H1 (cell line): ENCODE results near the gene PAX5. TPM values are rescaled to one million over a fixed set of nuclear protein-coding genes. Genes with fewer than 3 reads are reported as not detected.

Experiments
- CTCF ChIA-PET: fragments of 300-600 bp; sonication (Branson Sonifier 250); formaldehyde crosslinking; loops from one replicate; lab custom pipeline; 2021; ENCODE audit not compliant: partially characterized antibody; lab: Charles Lee
- POLR2A ChIA-PET: fragments of 300-600 bp; sonication (Branson Sonifier 250); formaldehyde crosslinking; loops from one replicate; lab custom pipeline; 2021; ENCODE audit warnings: inconsistent platforms; ENCODE audit not compliant: partially characterized antibody; lab: Charles Lee
- DNase-seq, 2 experiments: peaks; one replicate each; pipeline versions ENCODE4 v3.0.0 to v3.0.0-alpha.2; 2010 to 2022; ENCODE audit warnings: low spot score in 2 of 2, low read depth in 1 of 2, mixed read lengths in 1 of 2
- FAIRE-seq: peaks from 2 replicates; lab custom pipeline; 2011; peaks lifted over from hg19 to GRCh38; lab: Jason Lieb, UNC
- H2AFZ ChIP-seq: 2 replicates; pipeline ENCODE4 v1.8.1; 2012; ENCODE audit warnings: low read length, inconsistent platforms
- H2AK5ac ChIP-seq: 2 replicates; pipeline ENCODE4 v1.6.1; 2013; ENCODE audit warnings: low read depth, low read length
- H2BK120ac ChIP-seq: replicated peaks from 2 replicates; pipeline ENCODE3; 2013; ENCODE audit warnings: low read depth, low read length, inconsistent platforms
- H2BK12ac ChIP-seq: 2 replicates; pipeline ENCODE4 v1.6.1; 2013; ENCODE audit warnings: low read depth, low read length
- H2BK15ac ChIP-seq: 2 replicates; pipeline ENCODE4 v1.6.1; 2013; ENCODE audit warnings: low read length
- H2BK20ac ChIP-seq: 2 replicates; pipeline ENCODE4 v1.6.1; 2013; ENCODE audit warnings: low read length
- H2BK5ac ChIP-seq: 2 replicates; pipeline ENCODE4 v1.6.1; 2013; ENCODE audit warnings: low read depth, low read length
- H3K14ac ChIP-seq: 2 replicates; pipeline ENCODE4 v1.6.1; 2013; ENCODE audit warnings: inconsistent platforms; ENCODE audit not compliant: insufficient read length
- H3K18ac ChIP-seq: 2 replicates; pipeline ENCODE4 v1.6.1; 2013; ENCODE audit warnings: low read length; ENCODE audit errors: extremely low read depth
- H3K23ac ChIP-seq: 2 replicates; pipeline ENCODE4 v1.6.1; 2013; ENCODE audit warnings: inconsistent platforms; ENCODE audit not compliant: insufficient read length
- H3K23me2 ChIP-seq: 2 replicates; pipeline ENCODE4 v1.6.1; 2013; ENCODE audit warnings: low read depth, low read length
- H3K27ac ChIP-seq: 2 replicates; pipeline ENCODE4 v1.6.1; 2011; ENCODE audit warnings: low read depth, low read length, inconsistent platforms
- H3K27me3 ChIP-seq, 4 experiments: replicated peaks in 1 of 4; 1 replicate in 1 of 4; 2 replicates in 3 of 4; pipeline versions ENCODE4 v1.6.1 to v1.8.1; 2011 to 2013; ENCODE audit warnings: low read length in 3 of 4, mild to moderate bottlenecking in 3 of 4, inconsistent platforms in 2 of 4, mixed read lengths in 2 of 4, moderate library complexity in 1 of 4; ENCODE audit not compliant: control insufficient read depth in 3 of 4, insufficient read depth in 3 of 4; ENCODE audit errors: extremely low read depth in 1 of 4
- H3K36me3 ChIP-seq, 4 experiments: 2 replicates each; pipeline versions ENCODE4 v1.6.1 to v1.8.1; 2011 to 2013; ENCODE audit warnings: mild to moderate bottlenecking in 4 of 4, low read length in 3 of 4, moderate library complexity in 2 of 4, control low read depth in 1 of 4, inconsistent platforms in 1 of 4; ENCODE audit not compliant: insufficient read depth in 4 of 4, control insufficient read depth in 2 of 4
- H3K4ac ChIP-seq: replicated peaks from 2 replicates; pipeline ENCODE3; 2013; ENCODE audit warnings: low read length, low read depth, mixed read lengths, inconsistent platforms; ENCODE audit not compliant: insufficient read length
- H3K4me1 ChIP-seq, 4 experiments: replicated peaks in 1 of 4; 1 replicate in 1 of 4; 2 replicates in 3 of 4; pipeline versions ENCODE4 v1.6.1 to v1.8.1; 2011 to 2013; ENCODE audit warnings: low read length in 3 of 4, inconsistent platforms in 2 of 4, mixed read lengths in 1 of 4; ENCODE audit not compliant: insufficient read depth in 4 of 4, control insufficient read depth in 3 of 4
- H3K4me2 ChIP-seq, 2 experiments: 2 replicates each; pipeline versions ENCODE4 v1.6.1 to v1.8.1; 2011 to 2013; ENCODE audit warnings: low read depth in 2 of 2, low read length in 2 of 2, control low read depth in 1 of 2, inconsistent platforms in 1 of 2, mild to moderate bottlenecking in 1 of 2; ENCODE audit not compliant: insufficient read depth in 1 of 2
- H3K4me3 ChIP-seq, 4 experiments: fragments of 200-600, 300-600 bp in 1 of 4; sonication (generic), shearing (Covaris generic), sonication (Bioruptor Twin) in 1 of 4; 2 replicates each; pipeline versions ENCODE4 v1.5.1 to v1.8.1; 2011 to 2016; ENCODE audit warnings: low read length in 4 of 4, low read depth in 3 of 4, control low read depth in 2 of 4, inconsistent platforms in 2 of 4, mild to moderate bottlenecking in 2 of 4, mixed read lengths in 1 of 4, moderate library complexity in 1 of 4; ENCODE audit not compliant: insufficient read depth in 2 of 4; ENCODE audit errors: extremely low read depth in 1 of 4
- H3K56ac ChIP-seq: replicated peaks from 2 replicates; pipeline ENCODE3; 2013; ENCODE audit warnings: low read depth, mild to moderate bottlenecking, mixed read lengths, low read length, inconsistent platforms; ENCODE audit not compliant: insufficient read length
- H3K79me1 ChIP-seq: 2 replicates; pipeline ENCODE4 v1.6.1; 2013; ENCODE audit warnings: low read depth, low read length, control low read depth
- H3K79me2 ChIP-seq, 2 experiments: 2 replicates each; pipeline versions ENCODE4 v1.6.1 to v1.8.1; 2012 to 2013; ENCODE audit warnings: low read length in 2 of 2, mild to moderate bottlenecking in 2 of 2, inconsistent platforms in 1 of 2; ENCODE audit not compliant: insufficient read depth in 2 of 2, control insufficient read depth in 1 of 2
- H3K9ac ChIP-seq, 4 experiments: replicated peaks in 1 of 4; 1 replicate in 1 of 4; 2 replicates in 3 of 4; pipeline versions ENCODE4 v1.6.1 to v1.8.1; 2011 to 2013; ENCODE audit warnings: low read depth in 3 of 4, low read length in 3 of 4, control low read depth in 2 of 4, mild to moderate bottlenecking in 2 of 4, moderate library complexity in 2 of 4, inconsistent platforms in 1 of 4; ENCODE audit errors: extremely low read depth in 1 of 4
- H3K9me3 ChIP-seq, 2 experiments: 2 replicates each; pipeline versions ENCODE4 v1.6.1 to v1.8.1; 2012 to 2013; ENCODE audit warnings: mild to moderate bottlenecking in 2 of 2, moderate library complexity in 2 of 2, control low read depth in 1 of 2, inconsistent platforms in 1 of 2, low read depth in 1 of 2, low read length in 1 of 2, mixed read lengths in 1 of 2; ENCODE audit not compliant: insufficient read depth in 2 of 2
- H4K20me1 ChIP-seq, 2 experiments: replicated peaks in 1 of 2; 2 replicates each; pipeline versions ENCODE3 to v1.8.1; 2011 to 2013; ENCODE audit warnings: inconsistent platforms in 2 of 2, low read length in 2 of 2, mild to moderate bottlenecking in 1 of 2; ENCODE audit not compliant: insufficient read depth in 2 of 2, control insufficient read depth in 1 of 2
- H4K5ac ChIP-seq: 2 replicates; pipeline ENCODE4 v1.6.1; 2013; ENCODE audit warnings: low read length, low read depth, mixed read lengths, inconsistent platforms; ENCODE audit not compliant: insufficient read length
- H4K8ac ChIP-seq: 2 replicates; pipeline ENCODE4 v1.8.0; 2013; ENCODE audit warnings: mild to moderate bottlenecking, moderate library complexity, low read length, inconsistent platforms; ENCODE audit not compliant: insufficient read depth; ENCODE audit errors: extremely low read depth
- H4K91ac ChIP-seq: replicated peaks from 2 replicates; pipeline ENCODE3; 2013; ENCODE audit warnings: low read length, mixed read lengths, inconsistent platforms; ENCODE audit not compliant: insufficient read length
- BRCA1 ChIP-seq: IDR thresholded peaks from 2 replicates; pipeline ENCODE4 v1.6.1; 2012; ENCODE audit warnings: low read depth, low read length, improper control_type of control experiment
- CBX8 ChIP-seq: fragments of 300-800, 300-1000 bp; sonication (generic); IDR thresholded peaks from 2 replicates; pipeline ENCODE4 v1.7.1; 2016; ENCODE audit warnings: low read depth, low read length, borderline replicate concordance
- CHD1 ChIP-seq: IDR thresholded peaks from 2 replicates; pipeline ENCODE4 v1.6.1; 2012; ENCODE audit warnings: low read depth, low read length, improper control_type of control experiment
- EGR1 ChIP-seq: IDR thresholded peaks from 2 replicates; pipeline ENCODE4 v1.6.1; 2011; ENCODE audit warnings: low read depth, low read length, borderline replicate concordance
- EZH2 ChIP-seq: fragments of 200-600 bp; sonication (generic); IDR thresholded peaks from 2 replicates; pipeline ENCODE4 v1.7.1; 2012; ENCODE audit warnings: low read depth, mild to moderate bottlenecking, moderate library complexity, low read length, inconsistent platforms; ENCODE audit not compliant: severe bottlenecking
- HDAC2 ChIP-seq, 2 experiments: fragments of 300-600 bp in 1 of 2; sonication (generic) in 1 of 2; IDR thresholded peaks; 2 replicates each; pipeline ENCODE4 v1.6.1; 2011 to 2012; ENCODE audit warnings: low read depth in 2 of 2, low read length in 2 of 2, mild to moderate bottlenecking in 2 of 2, moderate library complexity in 2 of 2, borderline replicate concordance in 1 of 2, inconsistent platforms in 1 of 2
- RAD21 ChIP-seq, 2 experiments: IDR thresholded peaks in 1 of 2; conservative IDR thresholded peaks in 1 of 2; 2 replicates each; pipeline ENCODE4 v1.6.1; 2011; ENCODE audit warnings: low read depth in 2 of 2, low read length in 2 of 2, improper control_type of control experiment in 1 of 2, inconsistent platforms in 1 of 2, mild to moderate bottlenecking in 1 of 2, moderate library complexity in 1 of 2
- RFX5 ChIP-seq: IDR thresholded peaks from 2 replicates; pipeline ENCODE4 v1.6.1; 2011; ENCODE audit warnings: low read depth, low read length, improper control_type of control experiment, borderline replicate concordance
- RNF2 ChIP-seq: fragments of 200-900, 300-1000 bp; sonication (generic); IDR thresholded peaks from 2 replicates; pipeline ENCODE4 v1.7.1; 2016; ENCODE audit warnings: borderline replicate concordance, low read depth, mild to moderate bottlenecking, antibody characterized with exemption, low read length; ENCODE audit not compliant: poor library complexity, severe bottlenecking; ENCODE audit errors: missing control alignments
- SUZ12 ChIP-seq: fragments of 200-600 bp; sonication (generic); IDR thresholded peaks from 2 replicates; pipeline ENCODE4 v1.6.1; 2012; ENCODE audit warnings: mild to moderate bottlenecking, inconsistent platforms, low read length, moderate library complexity, mixed read lengths
- TBP ChIP-seq: IDR thresholded peaks from 2 replicates; pipeline ENCODE4 v1.6.1; 2011; ENCODE audit warnings: low read depth, low read length, improper control_type of control experiment
- TEAD4 ChIP-seq: IDR thresholded peaks from 2 replicates; pipeline ENCODE4 v1.6.1; 2012; ENCODE audit warnings: low read depth, low read length, inconsistent platforms, mixed read lengths
- WGBS, 2 experiments: shearing (Covaris generic) in 1 of 2; methylation state at CpG; one replicate each; pipeline versions ENCODE4 v1.1.6 to v1.1.7; 2013 to 2015; ENCODE audit warnings: low lambda C conversion rate in 2 of 2, mixed read lengths in 2 of 2, inconsistent platforms in 1 of 2, low coverage in 1 of 2, missing lambda C conversion rate in 1 of 2; ENCODE audit not compliant: insufficient replicate concordance in 2 of 2, insufficient coverage in 1 of 2, insufficient read length in 1 of 2; ENCODE audit errors: extremely low coverage in 1 of 2, missing lambda C conversion rate in 1 of 2; 5-methylcytosine and 5-hydroxymethylcytosine counted together
- polyA plus RNA-seq, 7 experiments: library from polyadenylated mRNA; depleted of rRNA in 3 of 7; stranded (reverse) in 5 of 7; unstranded in 2 of 7; fragments of >200 nt in 5 of 7; fragments of 200-250 nt in 2 of 7; gene quantifications; 1 replicate in 5 of 7; 2 replicates in 1 of 7; 4 replicates in 1 of 7; pipeline versions ENCODE4 v1.2.1 to v1.2.3, GENCODE V29; 2011 to 2013; ENCODE audit warnings: missing spikeins in 2 of 7, mixed read lengths in 2 of 7
- total RNA-seq: library from RNA; stranded (reverse); fragmentation: NEBNext Ultra II Directional; extraction: Animal tissue kit (Norgen Biotek cat#: 25700); gene quantifications from 2 replicates; pipeline ENCODE4 v1.2.1, GENCODE V29; 2021

Gene PAX5
- total and polyA plus RNA-seq, 2 of the 8 experiments (the other 6 are each of a cell fraction or from before 2014, with no cell fraction given) = 0.29 to 0.43 TPM

DNA sequence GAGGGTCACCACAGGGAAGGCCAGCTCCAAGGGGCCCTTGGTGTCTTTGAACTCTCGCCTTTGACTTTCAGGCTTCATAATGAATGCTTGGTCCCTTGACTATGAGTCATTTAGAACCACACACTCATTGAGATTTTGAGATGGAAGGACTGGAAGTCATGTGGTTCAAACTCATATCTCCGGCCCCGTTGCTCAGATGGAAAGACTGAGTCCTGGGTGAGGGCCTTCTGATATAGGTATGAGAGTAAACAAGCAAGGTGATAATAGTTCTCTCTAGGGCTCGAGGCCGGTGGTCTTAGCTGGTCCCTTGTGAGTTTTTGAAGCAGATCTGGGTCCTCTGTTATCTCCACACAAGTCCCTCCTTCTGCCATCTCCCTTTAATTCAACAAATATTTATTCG lies 210.6 kb downstream of the PAX5 start:
- no peak overlapping the region for H4K5ac ChIP-seq
- H3K27me3 ChIP-seq = peaks cover 0 to 12% (median 9%) of the 10 kb centered on the region in 4 experiments; a peak in 6 of 7 replicates
- H3K9ac ChIP-seq = no peak overlapping the region
- POLR2A ChIA-PET = no interaction called here
- no peak overlapping the region for H3K4me2 ChIP-seq
- H3K18ac ChIP-seq = no peak overlapping the region
- no peaks in the 10 kb centered on the region for H3K79me1 ChIP-seq
- no peak overlapping the region for H2AK5ac ChIP-seq
- DNase-seq = no peak
- no peak overlapping the region for H3K14ac ChIP-seq
- H3K56ac ChIP-seq = no peak overlapping the region
- 93% methylated on average over 6 of the region's 6 CpGs; no CpG with 5 or more reads in 1 of the 2 experiments for WGBS, 2 experiments
- H4K91ac ChIP-seq = no peak overlapping the region
- H2AFZ ChIP-seq = no peak overlapping the region
- FAIRE-seq = no peak
- H3K4me3 ChIP-seq = no peak overlapping the region
- no peak overlapping the region for H2BK20ac ChIP-seq
- H3K23ac ChIP-seq = no peak overlapping the region
- no peak overlapping the region for H2BK120ac ChIP-seq
- peaks cover 0 to 1% of the 10 kb centered on the region in 2 experiments for H4K20me1 ChIP-seq
- H2BK15ac ChIP-seq = no peak overlapping the region
- H3K79me2 ChIP-seq = no peaks in the 10 kb centered on the region
- H3K9me3 ChIP-seq = no peaks in the 10 kb centered on the region
- H3K4ac ChIP-seq = no peak overlapping the region
- no peak overlapping the region for H2BK5ac ChIP-seq
- H3K36me3 ChIP-seq = no peaks in the 10 kb centered on the region
- peaks cover 0 to 18% (median 11%) of the 10 kb centered on the region in 4 experiments; a peak in 6 of 7 replicates for H3K4me1 ChIP-seq
- H2BK12ac ChIP-seq = no peak overlapping the region
- TF ChIP-seq EZH2 (no peak), CHD1 (no peak), BRCA1 (no peak), RNF2 (no peak), SUZ12 (no peak), EGR1 (no peak), TBP (no peak), HDAC2 (IDR thresholded peaks at IDR 0.05; ENCODE audit: borderline replicate concordance in 1 of 2, low read depth in 2 of 2, low read length in 2 of 2) (no peak), TEAD4 (no peak), RFX5 (no peak), CBX8 (no peak), RAD21 (IDR thresholded peaks at IDR 0.05 in 1 of 2, conservative IDR thresholded peaks at IDR 0.05 in 1 of 2; ENCODE audit: low read depth in 2 of 2, low read length in 2 of 2) (no peak)
- TF ChIP-seq, all 59 proteins: peak for 0
- Histone ChIP-seq H3K23me2 (peaks cover 3% of the 10 kb centered on the region; the same call in 1 of the 2 replicates), H4K8ac (no peak overlapping the region), H3K27ac (no peak overlapping the region)
- CTCF ChIA-PET = interaction anchor here (1.3 to 1.9 kb wide), 2 partner anchors 32 to 90 kb away, joined by 4 to 5 read pairs; no protein-coding TSS in a partner anchor
